ENCODE measurements around the gene SPATA20.
A peak's percentile ranks its signal among the peaks of the same experiment; 100 is the strongest.

Gene SPATA20

DNA sequence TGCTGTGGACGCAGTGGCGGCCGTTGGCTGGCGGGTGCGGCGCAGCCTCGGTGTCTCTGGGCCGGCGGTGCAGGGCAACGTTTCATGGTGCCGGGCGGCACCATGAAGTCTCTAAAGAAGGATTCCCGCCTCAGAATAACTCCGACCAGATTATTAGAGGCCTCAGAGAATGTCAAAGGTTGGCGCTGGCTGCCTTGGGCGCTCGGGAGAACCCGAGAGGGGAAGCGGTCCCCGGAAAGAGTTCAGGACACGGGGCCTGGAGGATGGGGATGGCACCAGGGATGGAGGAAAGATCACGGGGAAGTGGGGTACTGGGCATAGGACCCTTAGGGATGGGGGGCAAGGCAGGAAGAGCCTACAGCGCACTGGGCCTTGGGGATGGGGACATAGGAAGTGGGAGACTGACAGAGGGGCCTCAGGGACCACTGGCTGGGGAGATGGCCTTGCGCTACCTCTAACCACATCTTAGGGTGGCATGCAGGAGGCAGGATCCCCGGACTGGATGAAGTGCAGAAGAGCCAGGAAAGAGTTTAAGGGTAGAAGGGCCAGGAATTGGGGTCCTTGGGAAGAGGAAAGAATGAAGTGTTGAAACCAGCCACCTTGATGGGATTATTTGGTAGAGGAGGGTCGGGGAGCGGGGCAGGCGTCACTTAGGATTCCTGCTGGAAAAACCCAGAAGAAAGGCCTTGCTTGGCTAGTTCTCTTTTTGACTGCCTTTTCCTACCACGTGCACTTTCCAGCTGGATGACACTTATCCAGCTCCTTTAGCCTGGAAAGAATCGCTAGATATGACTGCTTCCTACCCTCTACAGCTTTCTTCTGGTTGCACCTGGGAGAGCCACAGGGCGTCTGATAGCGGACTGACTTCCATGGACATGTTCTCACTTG lies 38.2 kb upstream of the SPATA20 start:
- Histone ChIP-seq H3K4me1 (ENCODE audit: control insufficient read depth, insufficient read depth, low read length, poor library complexity, severe bottlenecking) (peaks cover 12% of the 10 kb centered on the region), H3K27ac (ENCODE audit: insufficient read depth, low read length, poor library complexity, severe bottlenecking) (peak overlapping the region; percentile 62), H3K4me3 (ENCODE audit: insufficient read depth, low read depth, low read length, poor library complexity, severe bottlenecking) (peak overlapping the region; percentile 74), H3K27me3 (replicated peaks; ENCODE audit: control insufficient read depth, insufficient read depth, low read length, poor library complexity, severe bottlenecking) (no peaks in the 10 kb centered on the region), H3K9me3 (ENCODE audit: control insufficient read depth, low read length) (no peaks in the 10 kb centered on the region), H3K36me3 (ENCODE audit: control insufficient read depth, insufficient read depth, low read length) (no peaks in the 10 kb centered on the region)
- no peak for DNase-seq

DNA sequence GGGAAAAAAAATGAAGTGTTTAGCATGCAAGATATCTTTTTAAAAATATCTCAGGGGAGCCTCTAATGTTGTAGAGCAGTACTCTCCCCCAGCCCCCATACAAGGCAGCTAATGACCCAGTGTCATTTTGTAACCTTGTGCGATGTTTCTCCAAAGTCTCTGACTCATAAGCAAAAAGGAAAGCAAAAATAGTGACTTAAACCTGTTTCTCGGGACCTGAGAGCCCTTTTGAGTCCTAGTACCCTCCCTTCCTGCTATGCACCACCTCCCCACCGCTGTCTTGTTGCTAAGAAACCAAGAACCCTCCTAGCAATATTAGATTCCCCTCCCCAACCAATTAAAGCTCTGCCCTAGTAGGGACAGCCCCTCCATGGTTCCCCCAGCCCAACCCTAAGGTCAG lies 35.9 kb upstream of the SPATA20 start:
- peak overlapping the region; percentile 17 for H3K4me3 ChIP-seq (ENCODE audit: insufficient read depth, low read depth, low read length, poor library complexity, severe bottlenecking)
- H3K27ac ChIP-seq (ENCODE audit: insufficient read depth, low read length, poor library complexity, severe bottlenecking): peak overlapping the region; percentile 9
- H3K9me3 ChIP-seq (ENCODE audit: control insufficient read depth, low read length): no peaks in the 10 kb centered on the region
- no peaks in the 10 kb centered on the region for H3K36me3 ChIP-seq (ENCODE audit: control insufficient read depth, insufficient read depth, low read length)
- no peaks in the 10 kb centered on the region for H3K27me3 ChIP-seq (replicated peaks; ENCODE audit: control insufficient read depth, insufficient read depth, low read length, poor library complexity, severe bottlenecking)
- peaks cover 12% of the 10 kb centered on the region for H3K4me1 ChIP-seq (ENCODE audit: control insufficient read depth, insufficient read depth, low read length, poor library complexity, severe bottlenecking)
- DNase-seq: peak in 1 of 3 donors; percentile 18

DNA sequence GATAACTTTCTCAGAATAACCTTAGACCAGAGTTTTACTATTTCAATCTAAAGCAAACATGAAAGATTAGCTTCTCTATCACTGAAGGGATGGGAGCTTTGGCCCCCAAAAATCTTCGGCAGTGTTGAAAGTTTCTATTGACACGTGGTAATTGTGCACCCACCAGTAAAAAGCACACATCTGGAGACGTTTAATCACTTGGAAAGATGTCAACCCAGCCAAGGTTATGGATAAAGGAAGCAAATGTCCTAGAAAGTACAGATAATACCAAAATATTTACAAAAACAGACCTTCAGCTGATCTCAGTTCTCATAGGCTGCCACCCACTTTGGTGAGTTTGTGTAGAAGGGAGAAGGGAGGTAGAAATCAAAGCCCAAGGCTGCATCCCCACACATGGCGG lies 33.5 kb upstream of the SPATA20 start:
- Histone ChIP-seq H3K36me3 (ENCODE audit: control insufficient read depth, insufficient read depth, low read length) (no peaks in the 10 kb centered on the region), H3K4me3 (ENCODE audit: insufficient read depth, low read depth, low read length, poor library complexity, severe bottlenecking) (no peak overlapping the region), H3K27ac (ENCODE audit: insufficient read depth, low read length, poor library complexity, severe bottlenecking) (no peak overlapping the region), H3K4me1 (ENCODE audit: control insufficient read depth, insufficient read depth, low read length, poor library complexity, severe bottlenecking) (peaks cover 11% of the 10 kb centered on the region), H3K27me3 (replicated peaks; ENCODE audit: control insufficient read depth, insufficient read depth, low read length, poor library complexity, severe bottlenecking) (no peaks in the 10 kb centered on the region), H3K9me3 (ENCODE audit: control insufficient read depth, low read length) (no peaks in the 10 kb centered on the region)
- DNase-seq: no peak

DNA sequence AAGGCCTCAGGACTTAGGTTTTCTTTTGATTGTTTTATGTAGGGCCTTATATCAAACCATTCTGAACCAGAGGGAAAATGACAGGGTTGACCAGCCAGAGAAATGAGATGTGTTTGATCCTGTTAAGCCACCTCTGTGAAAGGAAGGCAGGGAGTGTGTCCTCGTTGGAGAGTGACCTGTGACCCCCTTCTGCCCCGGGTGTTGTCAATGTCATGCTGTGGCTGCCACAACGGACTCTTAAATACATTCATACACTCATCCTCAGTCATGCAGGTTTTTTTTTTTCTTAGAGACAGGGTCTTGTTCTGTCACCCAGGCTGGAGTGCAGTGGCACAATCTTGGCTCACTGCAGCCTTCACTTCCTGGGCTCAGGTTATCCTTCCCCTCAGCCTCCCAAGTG lies 32.6 kb upstream of the SPATA20 start:
- no peak overlapping the region for H3K27ac ChIP-seq (ENCODE audit: insufficient read depth, low read length, poor library complexity, severe bottlenecking)
- no peaks in the 10 kb centered on the region for H3K9me3 ChIP-seq (ENCODE audit: control insufficient read depth, low read length)
- H3K4me3 ChIP-seq (ENCODE audit: insufficient read depth, low read depth, low read length, poor library complexity, severe bottlenecking): no peak overlapping the region
- peaks cover 4% of the 10 kb centered on the region for H3K4me1 ChIP-seq (ENCODE audit: control insufficient read depth, insufficient read depth, low read length, poor library complexity, severe bottlenecking)
- H3K27me3 ChIP-seq (replicated peaks; ENCODE audit: control insufficient read depth, insufficient read depth, low read length, poor library complexity, severe bottlenecking): no peaks in the 10 kb centered on the region
- no peaks in the 10 kb centered on the region for H3K36me3 ChIP-seq (ENCODE audit: control insufficient read depth, insufficient read depth, low read length)
- no peak for DNase-seq

DNA sequence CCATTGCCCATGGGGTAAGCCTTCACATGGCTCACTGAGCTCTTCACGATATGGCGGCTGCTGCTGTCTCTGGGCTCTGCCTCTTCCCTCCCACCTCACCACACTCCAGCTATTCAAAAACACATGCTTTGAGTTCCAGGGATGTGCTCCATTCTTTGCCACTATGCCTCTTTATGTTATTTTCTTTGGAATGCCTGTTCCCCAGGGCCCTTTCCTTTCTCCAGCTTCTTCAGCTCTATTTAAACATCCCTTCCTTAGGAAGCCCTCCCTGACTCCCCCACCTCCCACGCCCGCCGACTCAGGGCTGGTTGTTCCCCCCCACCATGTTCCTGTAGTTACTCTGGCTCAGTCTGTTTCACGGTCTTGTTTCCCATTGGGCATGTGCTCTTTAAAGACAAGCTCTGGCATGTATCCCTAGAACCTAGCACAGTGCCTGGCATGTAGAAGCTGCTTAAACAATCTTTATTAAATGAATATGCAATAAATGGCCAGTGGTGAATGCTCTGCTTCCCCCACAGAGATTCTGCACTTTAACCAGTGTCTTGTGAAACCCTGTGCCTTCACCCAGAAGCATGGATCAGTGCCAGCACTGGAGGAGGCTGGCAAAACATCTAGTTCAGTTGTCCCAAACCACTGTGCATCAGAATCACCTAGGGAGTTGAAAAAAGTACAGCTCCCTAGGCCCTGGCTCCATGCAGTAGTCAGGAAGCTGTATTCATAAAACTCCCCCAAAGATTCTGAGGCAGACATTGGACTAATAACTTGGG lies 31.9 kb upstream of the SPATA20 start:
- Histone ChIP-seq H3K27me3 (replicated peaks; ENCODE audit: control insufficient read depth, insufficient read depth, low read length, poor library complexity, severe bottlenecking) (no peaks in the 10 kb centered on the region), H3K27ac (ENCODE audit: insufficient read depth, low read length, poor library complexity, severe bottlenecking) (no peak overlapping the region), H3K36me3 (ENCODE audit: control insufficient read depth, insufficient read depth, low read length) (no peaks in the 10 kb centered on the region), H3K4me1 (ENCODE audit: control insufficient read depth, insufficient read depth, low read length, poor library complexity, severe bottlenecking) (peaks cover 4% of the 10 kb centered on the region), H3K4me3 (ENCODE audit: insufficient read depth, low read depth, low read length, poor library complexity, severe bottlenecking) (no peak overlapping the region), H3K9me3 (ENCODE audit: control insufficient read depth, low read length) (no peaks in the 10 kb centered on the region)
- DNase-seq: no peak

DNA sequence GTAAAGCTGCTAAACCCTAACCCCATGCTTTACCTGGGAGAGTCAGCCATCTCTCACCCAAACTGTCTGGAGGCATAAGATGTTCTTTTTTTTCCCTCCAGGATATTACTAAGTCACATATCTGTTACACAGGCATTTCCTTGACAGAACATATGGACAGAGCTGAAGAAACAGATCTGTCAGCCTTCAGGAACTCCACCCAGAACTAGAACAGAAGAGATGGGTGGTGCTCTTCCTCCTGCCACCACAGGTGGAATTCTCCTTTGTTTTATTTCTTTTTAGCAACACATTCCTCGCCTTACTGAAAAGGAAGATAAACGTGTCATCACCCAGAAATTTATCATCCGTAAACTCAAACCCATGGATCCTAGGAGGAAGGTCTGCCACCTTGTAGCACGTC lies 30.0 kb upstream of the SPATA20 start:
- H3K4me3 ChIP-seq (ENCODE audit: insufficient read depth, low read depth, low read length, poor library complexity, severe bottlenecking): no peak overlapping the region
- DNase-seq: no peak
- no peaks in the 10 kb centered on the region for H3K4me1 ChIP-seq (ENCODE audit: control insufficient read depth, insufficient read depth, low read length, poor library complexity, severe bottlenecking)
- no peaks in the 10 kb centered on the region for H3K9me3 ChIP-seq (ENCODE audit: control insufficient read depth, low read length)
- no peaks in the 10 kb centered on the region for H3K36me3 ChIP-seq (ENCODE audit: control insufficient read depth, insufficient read depth, low read length)
- no peak overlapping the region for H3K27ac ChIP-seq (ENCODE audit: insufficient read depth, low read length, poor library complexity, severe bottlenecking)
- H3K27me3 ChIP-seq (replicated peaks; ENCODE audit: control insufficient read depth, insufficient read depth, low read length, poor library complexity, severe bottlenecking): no peaks in the 10 kb centered on the region

DNA sequence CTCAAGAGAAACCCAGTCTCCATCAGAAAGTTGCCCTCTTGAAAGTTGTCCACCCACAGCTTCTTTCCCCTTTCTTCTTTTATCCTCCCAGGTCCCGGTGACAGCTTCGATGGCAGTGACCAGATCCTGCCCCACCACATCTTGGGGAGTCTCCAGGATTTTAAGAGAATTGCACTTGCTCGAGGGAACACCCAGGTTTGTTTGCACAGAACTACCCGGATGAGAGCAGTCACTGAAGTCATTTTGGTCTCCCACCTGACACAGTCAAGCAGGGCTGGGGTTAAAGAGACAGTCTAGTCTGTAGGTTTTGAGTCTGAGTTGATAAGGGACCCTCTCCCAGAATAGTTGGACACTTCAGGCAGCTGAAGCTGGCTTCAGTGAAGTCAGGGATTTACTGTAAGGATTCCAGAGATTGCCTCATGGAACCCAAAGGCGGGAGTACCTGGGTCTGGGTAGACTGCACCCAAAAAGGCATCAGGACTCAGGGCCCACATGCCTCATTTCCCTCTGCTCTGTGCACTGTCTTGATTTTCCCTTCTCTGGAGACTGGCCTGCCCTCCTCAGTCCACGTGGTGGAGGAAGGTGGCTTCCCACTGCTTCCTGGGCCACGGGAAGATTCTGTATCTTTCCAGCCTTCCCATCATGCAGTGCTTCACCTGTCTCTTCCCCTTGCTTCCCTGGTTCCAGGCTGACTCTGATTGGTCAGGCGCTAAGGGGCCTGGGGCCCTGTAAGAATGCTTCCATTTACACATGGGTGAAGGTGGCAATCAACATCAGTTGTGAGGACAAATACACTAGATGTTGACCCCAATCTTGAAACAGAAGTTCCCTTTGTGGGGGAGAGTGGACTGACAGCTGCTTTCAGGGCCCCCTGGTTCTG lies 29.2 kb upstream of the SPATA20 start:
- H3K4me1 ChIP-seq (ENCODE audit: control insufficient read depth, insufficient read depth, low read length, poor library complexity, severe bottlenecking): no peaks in the 10 kb centered on the region
- H3K9me3 ChIP-seq (ENCODE audit: control insufficient read depth, low read length): no peaks in the 10 kb centered on the region
- H3K36me3 ChIP-seq (ENCODE audit: control insufficient read depth, insufficient read depth, low read length): no peaks in the 10 kb centered on the region
- no peaks in the 10 kb centered on the region for H3K27me3 ChIP-seq (replicated peaks; ENCODE audit: control insufficient read depth, insufficient read depth, low read length, poor library complexity, severe bottlenecking)
- no peak overlapping the region for H3K27ac ChIP-seq (ENCODE audit: insufficient read depth, low read length, poor library complexity, severe bottlenecking)
- no peak overlapping the region for H3K4me3 ChIP-seq (ENCODE audit: insufficient read depth, low read depth, low read length, poor library complexity, severe bottlenecking)
- no peak for DNase-seq

DNA sequence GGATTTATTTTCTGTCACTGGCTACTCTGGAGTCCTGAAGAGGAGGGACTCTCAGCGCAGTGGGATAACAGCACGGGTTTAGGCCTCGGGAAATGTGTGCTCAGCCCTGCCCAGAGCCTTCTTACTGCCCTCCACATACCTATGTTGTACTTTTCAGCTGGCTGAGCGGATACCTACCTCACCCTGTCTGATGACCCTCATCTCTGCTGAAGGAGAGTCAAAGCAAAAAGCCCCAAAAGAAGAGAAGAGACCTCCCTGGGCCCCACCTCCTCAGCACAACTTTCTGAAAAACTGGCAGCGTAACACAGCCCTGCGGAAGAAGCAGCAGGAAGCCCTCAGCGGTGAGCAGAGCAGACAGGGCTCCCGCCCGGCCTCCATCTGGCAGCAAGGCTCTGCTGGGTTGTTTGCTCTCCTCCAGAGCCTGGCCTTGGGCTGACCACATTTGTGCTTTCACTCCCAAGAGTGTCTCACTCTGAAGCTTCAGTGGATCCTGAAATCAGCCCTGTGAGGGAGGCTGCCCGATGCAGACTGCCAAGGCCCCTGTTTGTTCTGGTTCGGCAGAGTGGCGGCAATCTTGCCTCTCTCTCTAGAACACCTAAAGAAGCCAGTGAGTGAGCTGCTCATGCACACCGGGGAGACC lies 28.5 kb upstream of the SPATA20 start:
- Histone ChIP-seq H3K36me3 (ENCODE audit: control insufficient read depth, insufficient read depth, low read length) (no peaks in the 10 kb centered on the region), H3K4me1 (ENCODE audit: control insufficient read depth, insufficient read depth, low read length, poor library complexity, severe bottlenecking) (no peaks in the 10 kb centered on the region)
- no peak for DNase-seq

DNA sequence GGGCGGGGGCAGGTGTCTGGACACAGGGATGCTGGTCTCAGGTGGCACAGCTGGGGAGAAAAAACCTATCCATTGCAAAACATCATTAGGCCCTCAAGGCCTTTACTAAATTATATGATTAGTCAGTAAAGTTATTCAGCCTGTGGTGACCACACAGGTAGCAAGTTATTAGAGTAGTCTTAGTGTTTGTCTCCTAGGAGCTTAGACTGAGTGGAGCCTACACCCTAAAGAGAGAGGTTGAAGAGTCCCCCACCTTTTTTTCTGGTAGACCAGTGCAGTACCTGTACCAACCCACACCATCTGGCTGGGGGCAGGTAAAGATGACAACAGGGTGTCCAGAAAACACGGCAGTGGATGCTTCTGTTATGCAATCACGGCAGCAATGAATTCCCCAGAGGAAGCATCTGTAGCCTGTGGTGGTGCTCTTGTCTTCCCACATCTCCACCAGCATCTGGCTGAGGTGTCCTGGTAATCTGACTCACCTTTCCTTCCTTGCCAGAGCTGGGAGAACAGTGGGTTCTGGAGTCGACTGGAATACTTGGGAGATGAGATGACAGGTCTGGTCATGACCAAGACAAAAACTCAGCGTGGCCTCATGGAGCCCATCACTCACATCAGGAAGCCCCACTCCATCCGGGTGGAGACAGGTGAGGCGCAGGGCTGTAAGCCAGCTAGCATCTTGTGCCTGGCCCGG lies 27.7 kb upstream of the SPATA20 start:
- DNase-seq: no peak
- no peaks in the 10 kb centered on the region for H3K27me3 ChIP-seq (replicated peaks; ENCODE audit: control insufficient read depth, insufficient read depth, low read length, poor library complexity, severe bottlenecking)
- no peak overlapping the region for H3K4me3 ChIP-seq (ENCODE audit: insufficient read depth, low read depth, low read length, poor library complexity, severe bottlenecking)
- H3K9me3 ChIP-seq (ENCODE audit: control insufficient read depth, low read length): no peaks in the 10 kb centered on the region
- no peaks in the 10 kb centered on the region for H3K4me1 ChIP-seq (ENCODE audit: control insufficient read depth, insufficient read depth, low read length, poor library complexity, severe bottlenecking)
- no peak overlapping the region for H3K27ac ChIP-seq (ENCODE audit: insufficient read depth, low read length, poor library complexity, severe bottlenecking)
- H3K36me3 ChIP-seq (ENCODE audit: control insufficient read depth, insufficient read depth, low read length): no peaks in the 10 kb centered on the region

More for the DNA sequence above, 28.5 kb upstream of the SPATA20 start:
- Histone ChIP-seq H3K27me3 (replicated peaks; ENCODE audit: control insufficient read depth, insufficient read depth, low read length, poor library complexity, severe bottlenecking) (no peaks in the 10 kb centered on the region), H3K4me3 (ENCODE audit: insufficient read depth, low read depth, low read length, poor library complexity, severe bottlenecking) (no peak overlapping the region), H3K27ac (ENCODE audit: insufficient read depth, low read length, poor library complexity, severe bottlenecking) (no peak overlapping the region), H3K9me3 (ENCODE audit: control insufficient read depth, low read length) (no peaks in the 10 kb centered on the region)
